Activated CD4-positive, alpha-beta T cell treated with anti-CD3 and anti-CD28 coated beads, Interleukin-2, amount 50 U/mL, for 1 hour (primary cell): ENCODE results near the gene RDH16.

Source experiments
- DNase-seq: peaks from one replicate; pipeline ENCODE4 v3.0.0-alpha.2; 2020

RDH16 gene

GRCh38 chr12:56957229-56958052 is at the start of gene RDH16:
Gene RDH16, minus strand, starts transcription at chr12:56957608. Its CDS starts 146 bp downstream, at chr12:56957462.
- no peak for DNase-seq

GRCh38 chr12:57006809-57007475 is 49.5 kb upstream of the RDH16 start:
- peak; percentile 19 for DNase-seq

- DNase-seq, result peak; percentile 65
Observed at GRCh38 chr12:57005980-57006808, 48.8 kb upstream of the RDH16 start, which contains the start of gene ZBTB39. Gene ZBTB39, minus strand, starts transcription at chr12:57006546. Its CDS starts 1,629 bp downstream, at chr12:57004917.

- DNase-seq, result no peak
Observed at GRCh38 chr12:57004651-57005050, 47.2 kb upstream of the RDH16 start.

GRCh38 chr12:57003395-57003794 is 46.0 kb upstream of the RDH16 start:
- DNase-seq, result no peak

- peak; percentile 79 for DNase-seq
Observed at GRCh38 chr12:57001448-57001906, 44.1 kb upstream of the RDH16 start.

- no peak for DNase-seq
Observed at GRCh38 chr12:57000393-57000792, 43.0 kb upstream of the RDH16 start.

GRCh38 chr12:56999456-56999855 is 42.0 kb upstream of the RDH16 start:
- no peak for DNase-seq

- no peak for DNase-seq
Observed at GRCh38 chr12:56998981-56999380, 41.6 kb upstream of the RDH16 start.

GRCh38 chr12:56998316-56998715 is 40.9 kb upstream of the RDH16 start:
- DNase-seq, result no peak

- no peak for DNase-seq
Observed at GRCh38 chr12:56996793-56997545, 39.6 kb upstream of the RDH16 start.

- no peak for DNase-seq
Observed at GRCh38 chr12:56995930-56996496, 38.6 kb upstream of the RDH16 start.

GRCh38 chr12:56995201-56995929 is 38.0 kb upstream of the RDH16 start:
- no peak for DNase-seq

GRCh38 chr12:56994231-56994746 is 36.9 kb upstream of the RDH16 start:
- no peak for DNase-seq

GRCh38 chr12:56993346-56993745 is 35.9 kb upstream of the RDH16 start:
- no peak for DNase-seq

GRCh38 chr12:56991319-56992246 is 34.2 kb upstream of the RDH16 start:
- no peak for DNase-seq

- DNase-seq, result no peak
Observed at GRCh38 chr12:56990648-56991318, 33.4 kb upstream of the RDH16 start.

- DNase-seq, result no peak
Observed at GRCh38 chr12:56989861-56990610, 32.6 kb upstream of the RDH16 start.
